Stimulated activated CD8-positive, alpha-beta memory T cell treated with anti-CD3 and anti-CD28 coated beads, Interleukin-4, amount 100 ng/mL, for 24 hours (primary cell): ENCODE data around the gene PRSS57.
"Not testable (repeated sequence)": the region's sequence is repeated elsewhere in the genome, so short reads cannot be mapped to it uniquely, and the experiment has no call there.

ENCODE experiments used
- DNase-seq: peaks from one replicate; pipeline ENCODE4 v3.0.0-alpha.2; 2020; ENCODE audit warnings: low read depth

PRSS57 gene

GRCh38 chr19:723247-723646 lies 28.0 kb upstream of the PRSS57 start:
- DNase-seq: no peak

- DNase-seq: no peak
Measured at GRCh38 chr19:722553-723101, 27.4 kb upstream of the PRSS57 start.

- no peak for DNase-seq
Measured at GRCh38 chr19:720345-721160, 25.3 kb upstream of the PRSS57 start.

- DNase-seq: no peak
Measured at GRCh38 chr19:719636-720344, 24.5 kb upstream of the PRSS57 start.

- no peak for DNase-seq
Measured at GRCh38 chr19:718991-719512, 23.8 kb upstream of the PRSS57 start.

GRCh38 chr19:718251-718951 lies 23.1 kb upstream of the PRSS57 start:
- no peak for DNase-seq

GRCh38 chr19:715347-715746 lies 20.1 kb upstream of the PRSS57 start:
- no peak for DNase-seq

GRCh38 chr19:711254-711653 lies 16.0 kb upstream of the PRSS57 start:
- DNase-seq: no peak

GRCh38 chr19:710767-711166 lies 15.5 kb upstream of the PRSS57 start:
- no peak for DNase-seq

GRCh38 chr19:709965-710571 lies 14.8 kb upstream of the PRSS57 start:
- no peak for DNase-seq

- no peak for DNase-seq
Measured at GRCh38 chr19:709196-709964, 14.1 kb upstream of the PRSS57 start.

GRCh38 chr19:708154-709143 lies 13.2 kb upstream of the PRSS57 start, which contains the start of gene PALM:
Gene PALM (plus strand): TSS chr19:708935. CDS start chr19:709147, 212 bp downstream.
- no peak for DNase-seq

- no peak for DNase-seq
Measured at GRCh38 chr19:704447-704741, 9.1 kb upstream of the PRSS57 start.

GRCh38 chr19:703651-704446 lies 8.6 kb upstream of the PRSS57 start:
- peak; percentile 37 for DNase-seq

GRCh38 chr19:703329-703650 lies 8.0 kb upstream of the PRSS57 start:
- DNase-seq: no peak

- DNase-seq: not testable (repeated sequence)
Measured at GRCh38 chr19:702847-703246, 7.6 kb upstream of the PRSS57 start.

GRCh38 chr19:699885-700284 lies 4.6 kb upstream of the PRSS57 start:
- DNase-seq: not testable (repeated sequence)

GRCh38 chr19:698529-698928 lies 3.3 kb upstream of the PRSS57 start:
- DNase-seq: not testable (repeated sequence)
